Dermis blood vessel endothelial cell (primary cell): ENCODE measurements around the gene C1orf52. TPM values are rescaled to one million over a fixed set of nuclear protein-coding genes. Genes with fewer than 3 reads are reported as not detected.
"Not testable (repeated sequence)": the region's sequence is repeated elsewhere in the genome, so short reads cannot be mapped to it uniquely, and the experiment has no call there.

Source experiments
- DNase-seq: peaks from one replicate; pipeline ENCODE4 v3.0.0; 2010
- total RNA-seq: library from RNA; depleted of rRNA; stranded (reverse); fragments of >200 nt; gene quantifications from 2 replicates; pipeline ENCODE4 v1.2.3, GENCODE V29; 2014

The C1orf52 gene
- total RNA-seq, 1 donor from 2014 or later: 24.5 TPM

DNA sequence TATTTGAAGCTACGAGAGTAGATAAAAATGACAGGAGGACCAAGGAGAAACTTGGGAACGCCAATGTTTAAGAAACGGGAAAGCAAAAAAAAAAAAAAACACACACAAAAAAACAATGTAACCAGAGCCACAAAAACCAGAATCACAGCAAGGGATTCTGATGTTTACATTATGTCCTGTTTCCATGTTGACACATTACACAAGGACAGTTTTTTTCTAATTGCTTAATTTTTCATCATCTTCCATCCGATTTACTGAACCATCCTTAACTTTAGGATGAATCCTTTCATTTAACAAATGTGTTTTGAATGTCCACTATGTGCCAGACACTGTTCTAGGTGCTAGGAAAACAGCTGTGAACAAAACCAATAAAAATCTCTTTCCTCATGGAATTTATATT, 18.3 kb upstream of the C1orf52 start:
- no peak for DNase-seq

DNA sequence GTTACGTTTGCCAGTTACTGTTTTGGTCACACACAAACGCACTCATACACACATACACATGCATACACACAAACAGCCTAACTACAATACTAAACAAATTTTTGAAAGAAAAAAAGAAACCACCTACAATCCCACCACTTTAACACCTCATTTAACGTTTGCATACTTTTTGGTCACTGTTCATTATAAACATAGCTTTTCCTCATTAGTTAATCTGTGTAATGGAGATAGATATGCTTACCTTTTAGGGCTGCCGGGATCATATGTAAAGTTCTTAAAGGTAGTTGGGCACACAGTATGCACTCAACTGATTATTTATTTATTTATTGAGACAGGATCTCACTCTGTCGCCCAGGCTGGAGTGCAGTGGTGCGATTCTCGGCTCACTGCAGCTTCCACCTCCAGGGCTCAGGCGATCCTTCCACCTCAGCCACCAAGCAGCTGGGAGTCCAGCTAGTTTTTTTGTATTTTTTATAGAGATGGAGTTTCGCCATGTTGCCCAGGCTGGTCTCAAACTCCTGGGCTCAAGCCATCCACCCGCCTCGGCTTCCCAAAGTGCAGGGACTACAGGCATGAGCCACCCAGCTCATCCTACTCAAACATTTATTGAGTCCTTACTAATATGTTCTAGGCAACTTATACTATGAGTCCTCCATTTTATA, 17.6 kb upstream of the C1orf52 start:
- no peak for DNase-seq

GRCh38 chr1:85276215-85276977, 16.9 kb upstream of the C1orf52 start, which contains the start of gene BCL10:
TSS of gene BCL10 (minus strand) at chr1:85276632. CDS start at chr1:85276352, 280 bp downstream.
- DNase-seq: peak; percentile 99

GRCh38 chr1:85275701-85276214, 16.3 kb upstream of the C1orf52 start:
- peak; percentile 40 for DNase-seq

GRCh38 chr1:85274969-85275453, 15.5 kb upstream of the C1orf52 start:
- peak; percentile 91 for DNase-seq

GRCh38 chr1:85273397-85273796, 13.9 kb upstream of the C1orf52 start:
- DNase-seq: no peak

GRCh38 chr1:85268801-85269585, 9.5 kb upstream of the C1orf52 start:
- no peak for DNase-seq

DNA sequence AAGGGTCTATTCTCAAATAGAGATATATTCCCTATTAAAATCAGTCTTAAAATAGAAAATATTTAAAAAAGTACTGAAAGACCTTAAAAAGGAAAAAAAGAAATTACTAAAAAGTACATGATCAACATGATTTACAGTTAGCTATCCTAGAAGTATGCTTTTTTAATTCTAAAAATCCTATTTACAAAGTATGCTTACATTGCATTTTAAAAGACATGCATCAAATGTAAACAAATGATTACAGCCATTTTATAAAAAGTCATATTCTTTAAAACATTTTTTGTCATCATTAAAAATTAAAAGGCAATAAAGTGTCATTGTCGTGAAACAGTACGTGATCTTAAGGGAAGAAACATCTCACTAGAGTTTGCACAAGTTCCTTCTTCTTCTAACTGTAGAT, 7.9 kb upstream of the C1orf52 start:
- no peak for DNase-seq

GRCh38 chr1:85264150-85264549, 4.7 kb upstream of the C1orf52 start:
- no peak for DNase-seq

DNA sequence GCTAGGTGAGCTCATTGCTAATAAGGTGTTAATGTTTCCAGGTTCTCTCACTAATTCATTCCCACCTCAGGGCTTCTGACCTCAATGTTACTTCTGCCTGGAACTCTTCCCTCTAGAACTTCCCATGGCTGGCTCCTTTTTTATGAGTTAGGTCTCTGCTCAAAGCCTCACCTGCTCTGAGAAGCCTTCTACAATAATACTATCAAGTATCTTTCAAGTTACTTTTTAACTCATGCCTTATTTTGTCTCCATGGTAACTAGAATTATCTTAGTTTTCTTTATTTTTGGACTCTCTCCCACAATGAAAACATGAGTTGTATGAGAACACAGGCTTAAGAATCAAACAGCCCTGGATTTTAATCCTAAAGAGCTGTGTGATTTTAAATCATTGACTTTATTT, 3.5 kb upstream of the C1orf52 start:
- no peak for DNase-seq

GRCh38 chr1:85259912-85260274, 431 bp upstream of the C1orf52 start:
- peak; percentile 84 for DNase-seq

- DNase-seq: no peak
Observed at GRCh38 chr1:85258536-85259117, 835 bp downstream of the C1orf52 start.

- DNase-seq: not testable (repeated sequence)
Observed at GRCh38 chr1:85249042-85249441, 10.4 kb downstream of the C1orf52 start.

DNA sequence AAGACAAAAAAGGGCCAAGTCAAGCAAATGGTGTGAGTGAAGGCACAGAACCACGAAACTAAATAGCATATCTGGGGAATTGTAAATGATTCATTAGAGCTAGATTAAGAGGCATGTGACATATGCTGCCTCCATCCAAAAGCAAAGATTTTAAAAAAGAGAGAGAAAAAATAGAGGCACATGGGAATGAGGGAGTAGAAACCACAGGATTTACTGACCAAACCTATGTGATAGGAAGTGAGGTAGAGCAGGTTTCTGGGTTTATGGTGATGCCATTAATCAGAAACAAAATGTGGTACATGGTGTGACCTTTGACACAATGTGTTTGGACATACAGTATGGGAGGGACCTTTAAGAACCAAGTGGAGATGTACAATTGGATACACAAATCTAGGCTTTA, 13.6 kb downstream of the C1orf52 start:
- no peak for DNase-seq

DNA sequence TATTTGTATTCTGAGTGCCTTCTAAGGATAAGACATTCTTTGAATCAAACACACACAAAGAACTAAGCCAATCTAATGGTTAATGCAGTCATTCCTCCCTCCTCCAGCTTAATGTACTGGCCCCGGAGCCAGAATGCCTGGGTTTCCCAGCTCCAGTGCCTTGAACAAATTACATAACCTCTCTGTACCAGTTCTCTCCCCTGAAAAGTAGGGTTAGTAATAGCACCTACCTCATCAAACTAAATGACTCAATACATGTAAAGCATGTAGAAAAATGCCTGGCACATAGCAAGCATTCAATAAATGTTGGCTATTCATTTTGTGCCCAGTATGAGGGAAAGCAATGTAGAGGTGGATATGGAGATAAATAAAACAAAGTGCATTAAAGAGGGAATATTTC, 14.0 kb downstream of the C1orf52 start:
- no peak for DNase-seq

- peak; percentile 6 for DNase-seq
Observed at GRCh38 chr1:85244271-85245061, 15.0 kb downstream of the C1orf52 start.

DNA sequence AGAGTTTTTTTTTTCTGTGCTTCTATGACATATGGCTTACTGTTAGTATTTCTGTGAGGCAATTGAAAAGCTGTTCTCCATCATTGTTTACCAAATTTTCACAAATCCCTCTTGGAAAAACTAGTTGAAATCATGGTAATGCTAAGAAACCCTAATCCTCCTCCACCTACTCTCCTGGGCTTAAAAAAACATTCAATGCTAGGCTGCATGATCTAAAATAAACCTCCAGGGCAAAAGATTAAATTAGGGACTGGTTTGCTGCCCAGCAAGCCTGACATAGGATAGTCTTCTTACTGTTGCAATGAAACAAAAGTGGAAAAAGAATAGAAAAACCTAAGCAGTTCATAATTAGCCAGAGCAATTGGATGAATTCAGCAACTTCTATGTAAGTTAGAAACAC, 16.1 kb downstream of the C1orf52 start:
- DNase-seq: no peak

DNA sequence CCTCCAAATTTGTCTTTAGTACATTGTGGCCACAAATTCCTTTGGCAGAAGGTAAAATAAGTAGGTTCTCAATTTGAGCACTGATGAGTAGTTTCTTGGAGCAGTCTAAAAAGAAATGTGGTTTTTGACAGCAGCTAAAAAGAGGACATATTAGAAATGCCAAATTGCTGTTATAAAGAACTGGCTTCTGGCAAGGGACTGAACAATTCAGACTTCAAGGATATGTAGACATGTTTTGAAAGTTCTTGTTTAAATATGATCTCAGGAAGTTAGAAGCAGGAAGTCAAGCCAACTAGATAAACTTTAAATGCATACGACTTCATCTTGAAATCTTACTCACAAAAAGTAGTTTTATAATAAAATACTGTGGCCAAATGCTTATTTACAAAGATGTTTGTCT, 18.8 kb downstream of the C1orf52 start:
- DNase-seq: peak; percentile 5

- no peak for DNase-seq
Observed at GRCh38 chr1:85240174-85240601, 19.3 kb downstream of the C1orf52 start.

- DNase-seq: no peak
Observed at GRCh38 chr1:85237613-85238012, 21.8 kb downstream of the C1orf52 start.

DNA sequence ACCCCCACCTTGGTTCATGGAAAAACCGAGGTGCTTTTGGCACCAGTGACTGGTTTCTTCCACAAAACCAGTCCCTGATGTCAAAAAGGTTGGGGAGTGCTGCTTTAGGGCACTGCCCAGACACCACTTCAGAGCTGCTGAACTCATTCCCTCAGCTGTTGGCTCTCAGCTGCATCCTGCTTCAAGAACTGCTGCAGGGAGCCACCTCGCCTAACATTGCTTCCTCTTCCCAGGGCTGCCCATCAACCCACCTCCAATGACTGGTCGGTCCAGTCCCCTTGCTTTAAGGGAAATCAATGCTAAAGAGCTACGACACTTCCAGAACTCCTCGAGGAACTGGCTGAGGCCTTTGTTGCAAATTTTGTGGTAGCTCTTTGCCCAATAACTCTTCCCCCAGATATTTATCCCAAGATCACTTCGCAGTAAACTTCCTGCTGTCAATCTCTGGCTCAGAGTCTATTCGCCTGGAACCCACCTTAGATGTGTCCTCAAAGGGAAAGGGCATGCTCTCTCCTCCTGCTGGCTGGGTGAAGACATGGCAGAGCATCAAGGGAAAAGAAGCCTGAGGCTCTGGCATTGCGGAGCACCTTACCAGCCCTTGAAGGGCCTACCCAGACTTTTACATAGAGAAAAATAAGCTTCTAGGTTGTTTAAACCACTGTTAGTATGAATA, 29.0 kb downstream of the C1orf52 start:
- DNase-seq: peak; percentile 4
